ENCODE measurements around the gene TRIM32.

- TF ChIP-seq YY1 (IDR thresholded peaks at IDR 0.05; ENCODE audit: extremely low read depth, insufficient replicate concordance, low read depth, low read length) (no peak), SRF (IDR thresholded peaks at IDR 0.05; ENCODE audit: low read depth) (no peak), CTCF (IDR thresholded peaks at IDR 0.05 in 2 of 3, conservative IDR thresholded peaks at IDR 0.05 in 1 of 3; ENCODE audit: borderline replicate concordance in 1 of 3, insufficient read depth in 1 of 3, low read depth in 2 of 3, low read length in 2 of 3) (no peak), POLR2AphosphoS5 (IDR thresholded peaks at IDR 0.05; ENCODE audit: low read depth, low read length) (no peak)
Observed at GRCh38 chr9:116749772-116750171, 62.7 kb downstream of the TRIM32 start.
